Activated CD4-positive, alpha-beta T cell treated with anti-CD3 and anti-CD28 coated beads for 24 hours (primary cell): Measurements from ENCODE around the gene NAA16.
"Not testable (repeated sequence)": the region's sequence is repeated elsewhere in the genome, so short reads cannot be mapped to it uniquely, and the experiment has no call there.

Source experiments
- DNase-seq, 2 donors: peaks; one replicate each; pipeline ENCODE4 v3.0.0-alpha.2; 2020; ENCODE audit warnings: low read depth in 2 of 2

Gene NAA16

DNA sequence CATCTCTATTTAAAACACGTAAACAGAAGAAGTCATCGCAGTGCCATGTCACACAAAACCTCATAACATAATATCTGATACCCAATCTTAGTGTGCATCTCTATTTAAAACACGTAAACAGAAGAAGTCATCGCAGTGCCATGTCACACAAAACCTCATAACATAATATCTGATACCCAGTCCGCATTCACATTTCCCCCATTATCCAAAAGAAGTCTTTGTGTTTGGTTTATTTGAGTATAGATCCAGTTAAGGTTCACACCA is 45.2 kb downstream of the NAA16 start:
- not testable (repeated sequence) for DNase-seq

- DNase-seq = no peak
These were observed 45.7 kb downstream of the NAA16 start for GRCh38 chr13:41356786-41357185.

DNA sequence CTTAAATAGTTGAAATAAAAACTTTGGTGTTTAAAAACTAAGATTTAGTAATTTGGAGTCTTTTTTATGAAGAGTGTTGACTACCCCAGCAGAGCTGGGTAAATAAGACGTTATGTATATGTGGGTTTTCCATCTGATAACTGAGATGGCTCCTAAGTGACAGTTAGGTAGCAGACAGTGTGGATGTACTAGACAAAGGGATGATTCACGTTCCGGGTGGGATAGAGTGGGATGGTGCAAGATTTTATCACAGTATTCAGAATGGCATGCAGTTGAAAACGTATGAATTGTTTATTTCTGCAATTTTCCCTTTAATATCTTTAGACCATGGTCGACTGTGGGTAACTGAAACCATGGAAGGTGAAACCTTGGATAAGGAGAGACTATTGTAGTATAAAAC is 50.4 kb downstream of the NAA16 start:
- DNase-seq = no peak

DNA sequence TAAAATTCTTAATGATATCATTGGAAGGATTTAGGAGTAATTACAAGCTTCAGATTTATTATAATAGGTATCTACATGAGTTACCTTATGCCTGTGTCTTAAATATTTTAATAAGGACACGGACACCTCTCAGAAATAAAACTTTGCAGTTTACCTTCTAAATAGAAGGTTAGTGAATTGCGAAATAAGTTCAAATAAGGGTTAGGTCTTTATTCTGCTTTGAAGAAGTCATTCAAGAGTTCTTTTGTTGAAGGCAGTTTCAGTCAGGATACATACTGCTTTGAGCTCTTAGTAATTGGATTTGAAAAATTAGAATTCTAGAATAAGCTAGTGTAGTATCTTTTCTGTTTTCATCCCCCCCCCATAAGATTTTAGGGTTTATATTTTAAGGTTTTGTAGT is 53.0 kb downstream of the NAA16 start:
- no peak for DNase-seq

DNA sequence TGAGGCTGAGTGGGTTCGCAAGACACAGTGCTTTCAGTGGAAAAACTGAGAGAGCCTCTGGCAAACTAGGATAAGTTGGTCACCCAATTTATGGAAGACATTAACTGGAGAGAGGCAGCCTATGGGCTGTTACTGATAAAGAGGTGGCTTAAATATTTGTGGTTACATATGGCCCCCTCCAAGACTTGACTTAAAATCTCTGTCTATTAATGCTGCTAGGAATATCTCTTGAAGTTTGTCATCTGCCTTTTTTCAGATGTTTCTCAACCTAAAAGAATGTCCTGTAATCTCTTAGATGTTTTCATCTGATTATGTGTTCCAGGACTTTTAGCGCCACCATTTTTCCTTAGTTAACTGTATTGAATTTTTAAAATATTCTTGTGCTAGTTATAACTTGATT is 54.6 kb downstream of the NAA16 start:
- no peak for DNase-seq

GRCh38 chr13:41370736-41371135 is 59.7 kb downstream of the NAA16 start:
- DNase-seq = no peak

GRCh38 chr13:41377446-41377845 is 66.4 kb downstream of the NAA16 start:
- no peak for DNase-seq

- no peak for DNase-seq
These were observed 71.4 kb downstream of the NAA16 start for GRCh38 chr13:41382431-41382830.

- no peak for DNase-seq
These were observed 72.3 kb downstream of the NAA16 start for GRCh38 chr13:41383386-41383785.

GRCh38 chr13:41384749-41385503 is 73.9 kb downstream of the NAA16 start:
- no peak for DNase-seq

DNA sequence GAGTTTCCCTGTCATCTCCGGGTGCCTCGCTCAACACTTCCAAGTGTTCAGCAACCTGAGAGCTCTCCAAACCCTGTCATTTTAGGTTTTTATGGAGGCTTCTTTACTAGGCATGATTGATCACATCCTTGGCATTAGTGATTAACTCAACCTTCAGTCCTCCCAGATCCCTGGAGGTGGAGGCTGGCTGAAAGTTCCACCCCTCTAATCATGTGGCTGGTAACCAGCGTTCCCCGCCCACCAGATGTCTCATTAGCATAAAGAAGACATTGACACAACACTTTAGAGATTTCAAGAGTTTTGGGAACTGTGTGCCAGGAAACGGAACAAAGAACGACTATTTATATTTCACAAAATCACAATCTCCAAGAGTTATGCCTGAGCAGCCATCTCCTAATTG is 75.1 kb downstream of the NAA16 start:
- no peak for DNase-seq

- no peak for DNase-seq
These were observed 76.5 kb downstream of the NAA16 start for GRCh38 chr13:41387576-41387975.

- no peak for DNase-seq
These were observed 77.2 kb downstream of the NAA16 start for GRCh38 chr13:41388143-41388881.

DNA sequence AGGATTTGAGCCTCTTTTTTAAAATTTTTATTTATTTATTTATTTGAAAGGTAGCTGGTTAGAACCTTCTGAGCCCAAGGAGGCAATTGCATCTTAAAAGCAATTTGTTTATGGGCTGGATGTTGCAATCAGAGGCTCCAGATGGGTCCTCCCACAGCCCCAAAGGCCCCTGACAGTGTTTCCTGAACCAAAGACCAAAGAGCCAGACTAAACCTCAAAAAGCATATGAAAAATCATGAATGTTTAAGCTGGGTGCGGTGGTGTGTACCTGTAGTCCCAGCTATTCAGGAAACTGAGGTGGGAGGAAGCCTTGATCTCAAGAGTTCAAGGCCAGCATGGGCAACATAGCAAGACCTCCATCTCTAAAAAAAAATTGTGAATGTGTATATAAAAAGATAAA is 78.5 kb downstream of the NAA16 start:
- no peak for DNase-seq

GRCh38 chr13:41394166-41394565 is 83.1 kb downstream of the NAA16 start:
- no peak for DNase-seq

DNA sequence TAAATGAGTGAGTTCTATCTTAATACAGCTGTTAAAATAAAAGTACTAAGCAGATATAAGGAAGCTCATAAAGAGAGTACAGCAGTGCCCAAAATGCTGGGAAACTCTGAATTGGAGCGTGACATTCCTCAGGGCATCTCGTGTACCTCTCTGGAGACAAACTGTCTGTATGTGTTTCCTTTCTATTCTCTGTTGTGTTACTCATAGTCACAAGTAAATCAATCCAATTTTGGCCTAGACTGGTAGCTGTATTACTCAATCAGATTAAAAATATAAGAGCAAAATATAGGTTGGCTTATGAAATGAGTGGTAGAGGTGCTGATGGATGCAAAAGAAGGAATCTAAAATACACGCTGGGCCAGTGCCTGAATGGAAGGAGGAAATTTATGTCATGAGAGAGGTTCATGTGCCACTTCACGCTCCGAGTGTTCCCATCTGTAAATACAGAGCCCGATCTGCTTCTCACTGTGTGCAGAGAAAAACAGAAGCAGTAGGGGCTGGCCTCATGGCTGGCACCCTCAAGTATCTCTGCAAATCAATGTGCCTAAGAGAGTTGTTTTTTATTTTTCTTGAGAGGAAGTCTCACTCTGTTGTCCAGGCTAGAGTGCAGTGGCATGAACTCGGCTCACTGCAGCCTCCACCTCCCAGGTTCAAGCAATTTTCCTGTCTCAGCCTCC is 87.6 kb downstream of the NAA16 start:
- DNase-seq = no peak

DNA sequence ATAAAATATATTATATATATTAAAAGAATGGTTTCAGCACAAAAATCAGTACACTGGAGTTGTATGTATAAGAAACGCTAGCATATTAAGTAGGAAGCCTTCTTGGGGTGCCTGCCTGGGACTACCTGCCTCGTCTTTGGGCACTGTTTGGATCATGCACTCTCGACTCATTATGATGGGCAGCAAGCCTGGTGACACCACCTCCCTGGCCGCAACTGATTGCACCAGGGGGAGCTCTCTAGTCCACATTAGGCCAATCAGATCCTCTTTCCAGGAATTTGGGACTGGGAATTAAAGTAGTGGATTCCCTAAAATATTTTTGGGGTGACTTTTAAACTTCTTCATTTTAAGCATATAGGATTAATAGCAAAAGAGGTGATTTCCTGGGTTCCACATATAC is 90.3 kb downstream of the NAA16 start:
- DNase-seq = no peak

GRCh38 chr13:41402691-41403511 is 91.8 kb downstream of the NAA16 start:
- no peak for DNase-seq

- no peak for DNase-seq
These were observed 92.9 kb downstream of the NAA16 start for GRCh38 chr13:41403983-41404382.

- no peak for DNase-seq
These were observed 94.3 kb downstream of the NAA16 start for GRCh38 chr13:41405367-41405766.

GRCh38 chr13:41407380-41407779 is 96.3 kb downstream of the NAA16 start:
- no peak for DNase-seq

GRCh38 chr13:41408121-41408520 is 97.1 kb downstream of the NAA16 start:
- DNase-seq = no peak
